ENCODE measurements around the gene ITPA.

DNA sequence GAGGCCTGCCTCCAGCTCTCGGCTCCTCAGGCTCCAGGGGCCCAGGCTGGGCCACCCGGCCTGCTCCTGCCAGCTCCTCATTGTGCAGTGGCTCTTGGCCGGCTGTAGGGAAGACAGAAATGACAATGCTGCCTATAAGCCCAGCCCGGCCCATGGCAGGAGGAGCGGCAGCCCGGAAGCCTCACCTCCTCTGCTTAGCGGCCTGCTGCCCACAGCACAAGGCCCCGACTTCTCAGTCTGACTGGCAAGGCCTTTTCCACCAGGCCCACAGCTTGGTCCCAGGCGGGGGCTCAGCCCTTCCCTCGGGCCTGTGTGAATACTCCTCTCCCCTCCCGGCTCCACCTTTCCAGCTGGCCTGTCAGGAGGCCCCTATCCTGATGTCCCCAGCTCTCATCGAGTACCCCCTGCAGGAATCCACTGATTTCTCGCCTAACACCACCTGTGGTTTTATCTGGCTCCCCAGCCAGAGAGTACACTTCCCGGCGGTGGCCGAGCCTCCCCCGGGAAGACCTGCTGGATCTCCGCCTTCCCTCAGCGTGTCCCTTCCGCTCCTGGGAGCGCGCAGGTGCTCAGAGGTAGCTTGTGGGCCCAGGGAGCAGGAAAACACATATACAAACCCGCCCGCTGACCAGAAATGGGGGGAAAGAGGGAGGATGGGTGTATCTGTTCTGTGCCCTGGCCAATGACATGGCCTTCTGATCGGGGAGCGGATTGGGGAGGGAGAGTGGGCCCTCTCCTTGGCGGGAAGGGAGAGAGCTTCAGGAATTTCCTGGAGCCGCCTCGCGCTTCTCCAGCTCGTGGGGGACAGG lies 5.8 kb upstream of the ITPA start:
- TF ChIP-seq SUZ12 (IDR thresholded peaks at IDR 0.05; ENCODE audit: extremely low read depth, insufficient read depth, insufficient read length) (no peak), YY1 (IDR thresholded peaks at IDR 0.05; ENCODE audit: insufficient read depth, insufficient read length) (no peak), ZNF274 (IDR thresholded peaks at IDR 0.05; ENCODE audit: low read depth, low read length) (no peak)
